Measurements from ENCODE around the gene IFNLR1. TPM values are rescaled to one million over a fixed set of nuclear protein-coding genes. Genes with fewer than 3 reads are reported as not detected.

IFNLR1 gene
- polyA plus RNA-seq, 1 donor (not counting 4 experiments of a cell fraction or from before 2014, with no cell fraction given) = 3.4 TPM

DNA sequence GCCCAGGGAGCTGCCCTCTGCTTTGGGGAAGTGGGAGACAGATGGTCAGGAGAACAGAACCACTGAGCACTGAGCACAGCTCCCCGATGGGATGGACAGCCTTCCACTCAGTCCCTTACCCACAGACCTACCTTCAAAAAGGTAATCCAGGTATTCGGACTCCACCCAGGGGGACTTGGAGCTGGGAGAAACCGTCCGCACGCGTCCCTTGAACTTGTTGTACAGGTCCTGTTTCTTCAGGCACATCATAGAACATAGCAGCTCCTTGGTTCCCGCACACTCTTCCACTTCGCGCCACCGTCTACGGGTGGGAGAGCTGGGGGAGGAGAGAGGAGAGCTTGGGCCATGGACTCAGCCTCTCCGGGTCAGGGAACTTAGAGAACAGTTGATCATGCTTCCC, 17.8 kb downstream of the IFNLR1 start:
- H3K4me1 ChIP-seq (ENCODE audit: control insufficient read depth, extremely low read depth, insufficient read depth, low read length) = no peaks in the 10 kb centered on the region
- no peak overlapping the region for H3K27ac ChIP-seq (ENCODE audit: control insufficient read depth, insufficient read depth, low read length)
- no peak for FAIRE-seq
- H3K4me3 ChIP-seq (ENCODE audit: control insufficient read depth in 2 of 3, extremely low read depth in 1 of 3, insufficient read depth in 2 of 3, low read depth in 1 of 3, low read length in 3 of 3) = no peak overlapping the region
- H3K9ac ChIP-seq (ENCODE audit: control insufficient read depth, extremely low read depth, insufficient read depth, low read length) = no peak overlapping the region
- no peaks in the 10 kb centered on the region for H3K9me3 ChIP-seq (ENCODE audit: control insufficient read depth, low read depth, low read length)
- no peaks in the 10 kb centered on the region for H4K20me1 ChIP-seq (ENCODE audit: control insufficient read depth, extremely low read depth, insufficient read depth, low read length)
- TF ChIP-seq, protein P1, sequence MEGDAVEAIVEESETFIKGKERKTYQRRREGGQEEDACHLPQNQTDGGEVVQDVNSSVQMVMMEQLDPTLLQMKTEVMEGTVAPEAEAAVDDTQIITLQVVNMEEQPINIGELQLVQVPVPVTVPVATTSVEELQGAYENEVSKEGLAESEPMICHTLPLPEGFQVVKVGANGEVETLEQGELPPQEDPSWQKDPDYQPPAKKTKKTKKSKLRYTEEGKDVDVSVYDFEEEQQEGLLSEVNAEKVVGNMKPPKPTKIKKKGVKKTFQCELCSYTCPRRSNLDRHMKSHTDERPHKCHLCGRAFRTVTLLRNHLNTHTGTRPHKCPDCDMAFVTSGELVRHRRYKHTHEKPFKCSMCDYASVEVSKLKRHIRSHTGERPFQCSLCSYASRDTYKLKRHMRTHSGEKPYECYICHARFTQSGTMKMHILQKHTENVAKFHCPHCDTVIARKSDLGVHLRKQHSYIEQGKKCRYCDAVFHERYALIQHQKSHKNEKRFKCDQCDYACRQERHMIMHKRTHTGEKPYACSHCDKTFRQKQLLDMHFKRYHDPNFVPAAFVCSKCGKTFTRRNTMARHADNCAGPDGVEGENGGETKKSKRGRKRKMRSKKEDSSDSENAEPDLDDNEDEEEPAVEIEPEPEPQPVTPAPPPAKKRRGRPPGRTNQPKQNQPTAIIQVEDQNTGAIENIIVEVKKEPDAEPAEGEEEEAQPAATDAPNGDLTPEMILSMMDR (optimal IDR thresholded peaks at IDR 0.05 in 1 of 3, IDR thresholded peaks at IDR 0.05 in 1 of 3, conservative IDR thresholded peaks at IDR 0.05 in 1 of 3; ENCODE audit: extremely low read depth in 1 of 3, insufficient read depth in 2 of 3, low read length in 3 of 3) = no peak
- TF ChIP-seq EZH2 (IDR thresholded peaks at IDR 0.05; ENCODE audit: low read length) = no peak
- peaks cover 3% of the 10 kb centered on the region for H3K9me1 ChIP-seq (ENCODE audit: control insufficient read depth, extremely low read depth, insufficient read depth, low read length)
- H3K36me3 ChIP-seq (ENCODE audit: control insufficient read depth in 2 of 2, extremely low read depth in 1 of 2, insufficient read depth in 2 of 2, low read length in 2 of 2) = peaks cover 7% of the 10 kb centered on the region in 2 experiments
- H3K4me2 ChIP-seq (ENCODE audit: control insufficient read depth, extremely low read depth, insufficient read depth, low read depth, low read length) = no peak overlapping the region
- H2AFZ ChIP-seq (ENCODE audit: control insufficient read depth, low read length) = no peak overlapping the region
- no peak for DNase-seq (ENCODE audit: low read depth, low spot score)
- H3K27me3 ChIP-seq (ENCODE audit: control insufficient read depth, extremely low read depth, insufficient read depth, low read length) = no peaks in the 10 kb centered on the region
- H3K79me2 ChIP-seq (ENCODE audit: control insufficient read depth, insufficient read depth, low read length) = no peaks in the 10 kb centered on the region
- dilution Hi-C loops (cut with MboI; ENCODE audit: extremely low pct_ligation_motif_present, low sequenced_read_pairs) = no loop called here

DNA sequence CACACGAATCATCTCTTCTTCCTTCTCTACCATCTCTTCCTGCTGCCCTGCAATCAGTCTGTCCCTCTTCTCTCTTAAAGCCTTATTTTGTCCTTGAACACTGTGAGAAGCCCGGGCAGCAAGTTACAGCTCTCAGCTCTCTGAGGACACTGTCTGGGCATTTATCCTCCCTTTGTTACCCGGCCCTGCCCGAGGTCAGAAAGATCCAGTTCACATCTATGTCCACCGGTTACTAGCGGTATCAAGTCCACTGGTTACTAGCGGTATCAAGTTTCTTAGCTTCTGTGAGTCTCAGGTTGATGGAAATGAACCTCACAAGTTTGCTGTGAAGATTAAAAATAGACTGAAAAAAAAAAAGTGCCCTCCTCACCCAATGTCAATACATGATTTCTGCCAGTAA, 18.8 kb downstream of the IFNLR1 start:
- FAIRE-seq (no peak), DNase-seq (ENCODE audit: low read depth, low spot score) (no peak)
- Histone ChIP-seq H3K9ac (ENCODE audit: control insufficient read depth, extremely low read depth, insufficient read depth, low read length) (no peak overlapping the region), H3K36me3 (ENCODE audit: control insufficient read depth in 2 of 2, extremely low read depth in 1 of 2, insufficient read depth in 2 of 2, low read length in 2 of 2) (peaks cover 7% of the 10 kb centered on the region in 2 experiments), H2AFZ (ENCODE audit: control insufficient read depth, low read length) (no peak overlapping the region), H3K27ac (ENCODE audit: control insufficient read depth, insufficient read depth, low read length) (no peak overlapping the region), H3K4me3 (ENCODE audit: control insufficient read depth in 2 of 3, extremely low read depth in 1 of 3, insufficient read depth in 2 of 3, low read depth in 1 of 3, low read length in 3 of 3) (no peak overlapping the region), H4K20me1 (ENCODE audit: control insufficient read depth, extremely low read depth, insufficient read depth, low read length) (no peaks in the 10 kb centered on the region), H3K27me3 (ENCODE audit: control insufficient read depth, extremely low read depth, insufficient read depth, low read length) (no peaks in the 10 kb centered on the region), H3K79me2 (ENCODE audit: control insufficient read depth, insufficient read depth, low read length) (no peaks in the 10 kb centered on the region), H3K9me3 (ENCODE audit: control insufficient read depth, low read depth, low read length) (no peaks in the 10 kb centered on the region), H3K4me1 (ENCODE audit: control insufficient read depth, extremely low read depth, insufficient read depth, low read length) (no peaks in the 10 kb centered on the region), H3K4me2 (ENCODE audit: control insufficient read depth, extremely low read depth, insufficient read depth, low read depth, low read length) (no peak overlapping the region), H3K9me1 (ENCODE audit: control insufficient read depth, extremely low read depth, insufficient read depth, low read length) (peaks cover 3% of the 10 kb centered on the region)
- dilution Hi-C loops (cut with MboI; ENCODE audit: extremely low pct_ligation_motif_present, low sequenced_read_pairs) = no loop called here
- TF ChIP-seq, protein P1 (optimal IDR thresholded peaks at IDR 0.05 in 1 of 3, IDR thresholded peaks at IDR 0.05 in 1 of 3, conservative IDR thresholded peaks at IDR 0.05 in 1 of 3; ENCODE audit: extremely low read depth in 1 of 3, insufficient read depth in 2 of 3, low read length in 3 of 3) = no peak
- TF ChIP-seq EZH2 (IDR thresholded peaks at IDR 0.05; ENCODE audit: low read length) = no peak
